NCI-H146 treated with DMSO at 0.1 percent for 48 hours (cell line): ENCODE data around the gene KDM2B.
"Not testable (repeated sequence)": the region's sequence is repeated elsewhere in the genome, so short reads cannot be mapped to it uniquely, and the experiment has no call there.

ENCODE experiments used
- DNase-seq: peaks from one replicate; lab custom pipeline; 2025; ENCODE audit not compliant: unreplicated experiment; lab: John Stamatoyannopoulos, UW

KDM2B gene

GRCh38 chr12:121505513-121505912 lies 75.3 kb downstream of the KDM2B start:
- no peak for DNase-seq

DNA sequence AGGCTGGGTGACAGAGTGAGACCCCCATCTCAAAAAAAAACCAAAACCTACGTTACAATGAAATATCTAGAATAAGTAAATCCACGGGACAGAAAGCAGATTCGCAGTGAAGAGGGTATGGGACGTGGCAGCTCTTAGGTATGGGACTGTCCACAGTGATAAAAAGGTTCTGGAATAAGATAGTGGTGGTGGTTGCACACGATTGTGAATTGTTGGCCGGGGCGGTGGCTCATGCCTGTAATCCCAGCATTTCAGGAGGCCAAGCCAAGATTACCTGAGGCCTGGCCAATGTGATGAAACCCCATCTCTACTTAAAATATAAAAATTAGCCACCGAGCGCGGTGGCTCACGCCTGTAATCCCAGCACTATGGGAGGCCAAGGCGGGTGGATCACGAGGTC lies 76.3 kb downstream of the KDM2B start:
- no peak for DNase-seq

GRCh38 chr12:121503395-121503794 lies 77.4 kb downstream of the KDM2B start:
- no peak for DNase-seq

- DNase-seq = no peak
Observed at GRCh38 chr12:121501946-121502345, 78.9 kb downstream of the KDM2B start.

DNA sequence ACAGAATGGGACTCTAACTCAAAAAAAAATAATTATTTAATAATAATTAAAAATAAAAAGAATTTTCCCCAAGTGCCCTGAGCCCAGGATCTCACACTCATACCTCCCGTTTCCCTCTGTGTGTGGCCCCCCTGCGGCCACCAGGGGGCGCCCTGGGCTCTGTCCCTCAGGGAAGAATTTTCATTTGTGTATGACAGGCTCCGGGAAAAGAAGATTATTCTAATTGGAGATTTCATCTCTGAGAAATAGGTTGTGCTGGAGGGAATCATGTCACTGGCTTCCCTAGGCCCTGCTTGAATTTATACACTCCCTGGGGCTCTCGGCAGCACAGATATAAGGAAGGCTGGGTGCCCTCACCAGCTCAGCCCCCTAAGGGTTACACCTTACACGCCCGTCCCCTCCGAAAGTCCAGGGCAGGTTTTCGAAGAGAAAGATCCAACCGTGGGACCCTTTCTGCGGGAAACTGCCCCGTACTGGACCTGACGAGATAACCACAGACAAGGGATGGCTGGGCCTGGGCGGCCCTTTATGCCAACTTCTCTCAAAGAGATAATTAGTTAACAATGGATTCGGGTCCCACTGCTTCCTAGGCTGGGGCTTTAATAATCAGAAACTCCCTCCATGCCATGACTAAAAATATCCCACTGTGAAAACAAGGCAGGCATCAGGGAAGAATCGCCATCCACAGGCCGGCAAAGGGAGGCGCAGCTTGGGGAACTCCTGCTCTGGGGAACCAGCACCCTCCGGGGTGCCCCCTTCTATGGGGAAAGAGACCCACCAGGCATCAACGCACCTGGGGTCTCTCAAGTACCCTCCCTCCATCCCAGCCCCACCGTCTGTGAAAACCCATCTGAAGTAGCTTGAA lies 80.7 kb downstream of the KDM2B start:
- DNase-seq = peak; percentile 45

DNA sequence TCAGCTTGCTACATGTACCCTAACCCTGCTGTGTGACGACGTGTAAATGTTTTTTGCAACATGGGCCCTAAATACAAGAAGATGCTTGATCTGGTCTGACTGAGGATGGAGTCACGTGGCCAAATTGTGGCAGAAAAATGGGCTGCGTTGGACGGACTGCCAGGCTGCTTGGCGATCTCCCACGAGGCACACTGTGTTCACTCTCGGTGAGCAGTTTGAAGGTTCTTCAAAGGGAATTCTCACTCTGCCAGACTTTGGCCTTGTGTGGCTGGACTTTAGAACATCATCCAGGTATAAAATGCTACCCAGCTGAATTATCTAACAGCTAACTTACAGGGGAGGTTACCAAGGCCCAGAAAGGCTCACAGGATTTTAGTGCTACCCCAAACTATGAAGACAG lies 85.1 kb downstream of the KDM2B start:
- DNase-seq = no peak

GRCh38 chr12:121494093-121494787 lies 86.6 kb downstream of the KDM2B start:
- peak; percentile 4 for DNase-seq

DNA sequence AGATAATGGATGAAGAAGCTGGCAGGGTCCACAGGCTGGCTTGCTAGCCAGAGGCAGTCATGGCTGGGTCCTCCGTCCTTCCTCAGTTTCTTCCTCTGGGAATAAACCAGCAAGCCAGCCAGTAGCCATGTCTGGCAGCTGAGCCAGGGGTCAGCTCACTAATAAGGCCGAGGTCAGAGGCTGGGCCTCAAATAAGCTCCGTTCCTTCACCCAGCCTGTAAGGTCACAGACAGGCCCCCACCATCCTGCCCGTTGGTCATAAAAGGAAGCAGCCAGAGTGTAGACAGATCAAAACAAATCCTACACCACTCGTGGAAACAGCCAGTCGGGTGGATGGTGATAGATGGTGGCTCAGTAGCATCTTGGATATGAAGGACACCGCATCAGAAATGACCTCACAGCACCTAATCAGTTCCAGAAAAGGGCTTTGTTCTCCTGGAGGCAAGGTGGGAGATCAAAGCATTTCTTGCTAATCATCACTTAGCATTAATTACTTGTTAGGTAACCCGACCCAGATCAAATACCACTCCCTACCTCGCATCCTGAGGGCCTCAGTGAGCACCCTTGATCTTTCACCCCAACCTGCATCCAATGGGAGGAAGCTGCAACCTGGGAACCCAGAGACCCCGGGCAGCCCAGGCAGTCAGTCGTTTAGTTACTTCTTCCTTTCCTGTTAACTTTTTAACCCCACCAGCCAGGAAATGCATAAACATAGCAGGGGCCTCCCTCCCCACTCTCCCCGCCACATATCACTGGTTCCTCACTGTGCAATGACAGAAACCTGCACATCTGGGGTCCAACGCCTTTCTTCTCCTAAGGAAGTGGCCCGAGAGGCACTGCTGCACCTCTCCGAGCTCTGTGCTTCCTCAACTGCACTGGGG lies 90.2 kb downstream of the KDM2B start:
- DNase-seq = peak; percentile 59

GRCh38 chr12:121489874-121490273 lies 90.9 kb downstream of the KDM2B start:
- DNase-seq = no peak

GRCh38 chr12:121484967-121485366 lies 95.9 kb downstream of the KDM2B start:
- no peak for DNase-seq

DNA sequence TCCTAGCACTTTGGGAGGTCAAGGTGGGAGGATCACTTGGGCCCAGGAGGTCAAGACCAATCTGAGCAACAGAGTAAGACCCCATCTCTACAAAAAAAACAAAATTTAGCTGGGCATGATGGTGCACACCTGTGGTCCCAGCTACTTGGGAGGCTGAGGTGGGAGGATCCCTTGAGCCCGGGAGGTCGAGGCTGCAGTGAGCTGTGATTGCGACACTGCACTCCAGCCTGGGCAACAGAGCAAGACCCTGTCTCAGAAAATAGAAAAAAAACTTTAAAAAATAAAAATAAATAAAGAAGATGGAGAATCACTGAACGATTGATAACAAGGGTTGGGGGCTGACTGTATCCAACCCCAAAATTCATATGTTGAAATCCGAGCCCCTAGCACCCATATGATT lies 96.3 kb downstream of the KDM2B start:
- not testable (repeated sequence) for DNase-seq

GRCh38 chr12:121483949-121484348 lies 96.9 kb downstream of the KDM2B start:
- DNase-seq = no peak

GRCh38 chr12:121476477-121476876 lies 104.3 kb downstream of the KDM2B start:
- no peak for DNase-seq

- DNase-seq = no peak
Observed at GRCh38 chr12:121475279-121475678, 105.5 kb downstream of the KDM2B start.

DNA sequence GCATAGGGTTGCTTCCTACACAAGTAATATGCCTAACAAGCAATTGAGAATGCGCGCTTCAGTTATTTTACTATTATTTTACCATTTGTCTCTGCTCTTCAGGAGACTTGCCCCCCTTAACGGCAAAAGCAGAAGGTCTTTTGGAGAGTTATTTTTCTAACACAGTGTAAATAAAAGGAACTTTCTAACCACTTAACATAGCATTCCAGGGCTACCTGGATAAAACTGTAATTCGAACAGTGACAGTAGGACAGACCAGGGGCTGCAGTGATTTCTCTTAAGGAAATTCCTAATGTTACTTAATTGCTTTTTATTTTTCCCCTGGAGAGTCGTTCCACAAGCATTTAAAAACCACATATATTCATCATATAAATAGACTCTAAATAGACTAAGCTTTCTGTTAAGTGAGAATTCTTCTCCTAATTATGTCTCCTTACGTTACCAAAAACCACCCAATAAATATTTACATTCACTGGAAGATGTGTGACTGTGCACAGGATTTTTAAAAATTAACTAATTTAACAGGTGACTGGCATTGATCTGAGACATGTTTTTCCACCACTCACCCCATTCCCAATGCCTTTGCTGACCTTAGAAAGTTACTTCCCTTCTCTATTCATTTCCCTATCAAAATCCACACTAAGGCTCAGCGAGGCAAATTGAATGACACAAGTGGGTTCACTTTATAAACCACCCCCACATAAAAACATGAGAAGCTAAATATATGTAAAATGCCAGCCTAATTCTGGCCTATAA lies 108.5 kb downstream of the KDM2B start:
- DNase-seq = no peak

DNA sequence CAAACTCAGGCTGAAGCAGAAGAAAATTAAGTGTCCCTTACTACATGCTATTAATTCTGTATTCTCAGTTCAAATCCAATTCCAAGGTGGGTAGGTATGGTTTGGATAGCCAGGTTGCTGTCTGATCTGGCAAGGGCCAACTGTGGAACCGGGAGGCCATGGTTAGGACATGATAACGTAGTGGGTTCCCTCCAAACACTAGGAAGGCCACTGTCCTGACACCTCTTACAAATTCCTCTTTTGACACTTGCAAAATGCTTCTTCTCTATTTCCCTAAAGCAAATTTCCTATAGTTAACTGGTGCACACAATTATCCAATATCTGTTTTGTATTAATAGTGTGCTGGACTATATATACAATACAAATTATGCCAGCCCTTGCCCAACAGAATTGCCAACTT lies 110.1 kb downstream of the KDM2B start:
- no peak for DNase-seq

DNA sequence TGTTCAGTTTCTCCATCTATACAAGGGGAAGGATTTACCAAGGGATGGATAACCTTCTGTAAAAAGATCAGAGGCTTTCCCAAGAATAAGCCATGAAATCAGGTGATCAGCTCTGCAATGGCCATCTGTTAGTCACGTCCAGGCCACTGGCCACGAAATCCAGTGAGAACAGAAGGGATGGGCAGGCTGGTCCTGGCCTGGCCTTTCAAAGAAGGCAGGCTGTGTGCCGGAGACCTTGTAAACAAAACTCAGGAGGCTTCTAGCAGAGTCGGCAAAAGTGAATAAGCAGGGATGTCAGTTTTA lies 112.4 kb downstream of the KDM2B start:
- no peak for DNase-seq

DNA sequence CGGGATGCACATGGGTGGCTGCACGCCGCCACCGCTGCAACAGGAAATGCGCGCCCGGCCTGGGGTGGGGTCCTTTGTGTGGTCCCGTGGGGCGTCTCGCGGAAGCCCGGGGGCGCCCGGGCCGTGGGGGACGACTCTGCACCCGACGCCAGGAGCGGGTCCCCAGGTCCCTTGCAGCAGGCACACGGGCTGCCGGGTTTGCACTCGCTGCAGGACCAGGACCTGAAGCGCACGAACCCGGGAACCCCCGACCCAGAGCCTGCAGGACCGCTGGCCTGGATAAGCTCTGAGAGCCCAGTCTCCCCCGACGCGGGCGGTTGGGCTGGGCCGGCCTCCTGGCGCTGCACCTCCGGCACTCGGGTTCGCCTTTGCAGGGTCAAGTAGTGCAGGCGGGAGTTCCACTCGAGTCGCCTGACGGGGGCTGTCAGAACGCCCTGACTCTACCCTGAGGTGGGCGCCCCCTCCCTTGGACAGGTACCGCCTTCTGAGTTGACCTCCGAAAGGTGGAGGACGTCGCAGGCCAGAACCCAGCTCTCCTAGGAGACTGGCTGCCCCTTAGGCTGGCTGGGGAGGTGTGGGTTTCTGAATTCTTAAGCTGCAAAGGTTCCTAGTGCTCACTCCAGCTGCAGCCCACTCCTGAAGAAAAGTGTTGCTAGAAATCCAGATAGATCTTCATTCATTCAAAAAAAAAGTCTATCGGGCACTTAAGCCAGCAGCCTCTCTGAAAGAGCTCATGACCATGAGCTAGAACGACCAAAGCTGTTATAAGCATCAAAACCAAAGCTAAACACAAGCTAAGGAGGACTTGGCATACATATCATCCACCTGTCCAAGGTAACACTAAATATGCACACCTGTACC lies 113.0 kb downstream of the KDM2B start:
- DNase-seq = peak; percentile 7

GRCh38 chr12:121466794-121467637 lies 113.8 kb downstream of the KDM2B start:
- peak; percentile 76 for DNase-seq
